Central memory CD8-positive, alpha-beta T cell (primary cell): ENCODE data around the gene TMEM238.

Experiments used
- ATAC-seq: fragments of 150-1000 bp; cut with Tn5 transposase; replicated peaks from 2 replicates; pipeline ENCODE4 v1.10.0; 2022; ENCODE audit warnings: mild to moderate bottlenecking, moderate FRiP score, moderate number of reproducible peaks; ENCODE audit not compliant: poor library complexity, severe bottlenecking; ENCODE audit errors: extremely low read depth
- DNase-seq, 2 donors: peaks; one replicate each; pipeline ENCODE4 v3.0.0; 2021; ENCODE audit warnings: low spot score in 2 of 2
- H3K27ac Mint-ChIP-seq: one replicate; pipeline ENCODE4 v1.8.0; 2022; ENCODE audit warnings: low read depth, mild to moderate bottlenecking, moderate library complexity, mixed read lengths
- H3K27me3 Mint-ChIP-seq: one replicate; pipeline ENCODE4 v1.8.0; 2022; ENCODE audit warnings: mixed read lengths
- H3K36me3 Mint-ChIP-seq: one replicate; pipeline ENCODE4 v1.8.0; 2022; ENCODE audit warnings: mild to moderate bottlenecking, moderate library complexity, mixed read lengths; ENCODE audit not compliant: insufficient read depth
- H3K4me1 Mint-ChIP-seq: one replicate; pipeline ENCODE4 v1.8.0; 2022; ENCODE audit warnings: mixed read lengths
- H3K4me3 Mint-ChIP-seq: one replicate; pipeline ENCODE4 v1.8.0; 2022; ENCODE audit warnings: mild to moderate bottlenecking, moderate library complexity, mixed read lengths
- H3K9me3 Mint-ChIP-seq: one replicate; pipeline ENCODE4 v1.8.0; 2022; ENCODE audit warnings: mixed read lengths

TMEM238 gene

GRCh38 chr19:55355213-55355821 is 28.8 kb downstream of the TMEM238 start:
- no peaks in the 10 kb centered on the region for H3K9me3 Mint-ChIP-seq
- ATAC-seq (no peak), DNase-seq (no peak)
- no peak overlapping the region for H3K4me3 Mint-ChIP-seq
- peaks cover 70% of the 10 kb centered on the region for H3K27me3 Mint-ChIP-seq
- H3K27ac Mint-ChIP-seq, result no peak overlapping the region
- H3K36me3 Mint-ChIP-seq, result peaks cover 3% of the 10 kb centered on the region
- H3K4me1 Mint-ChIP-seq, result peaks cover 26% of the 10 kb centered on the region

- DNase-seq, result no peak
- no peak for ATAC-seq
Observed at GRCh38 chr19:55354698-55355212, 29.3 kb downstream of the TMEM238 start, which contains the start of gene COX6B2. Gene COX6B2 (minus strand): TSS chr19:55354719. CDS start chr19:55354521, 198 bp downstream.

GRCh38 chr19:55353803-55354697 is 30.0 kb downstream of the TMEM238 start:
- Mint-ChIP-seq H3K36me3 (peaks cover 3% of the 10 kb centered on the region), H3K4me3 (peak overlapping the region; percentile 73), H3K9me3 (no peaks in the 10 kb centered on the region), H3K27ac (peak overlapping the region; percentile 25), H3K27me3 (peaks cover 72% of the 10 kb centered on the region), H3K4me1 (peaks cover 26% of the 10 kb centered on the region)
- ATAC-seq (peak; percentile 47), DNase-seq (peak in 1 of 2 donors; percentile 59)

More at GRCh38 chr19:55354698-55355212, 29.3 kb downstream of the TMEM238 start, which contains the start of gene COX6B2:
- no peaks in the 10 kb centered on the region for H3K9me3 Mint-ChIP-seq
- peak within 1 kb of the TSS; percentile 73 for H3K4me3 Mint-ChIP-seq
- H3K36me3 Mint-ChIP-seq, result peaks cover 3% of the 10 kb centered on the region
- H3K27ac Mint-ChIP-seq, result peak within 1 kb of the TSS; percentile 25
- peaks cover 26% of the 10 kb centered on the region for H3K4me1 Mint-ChIP-seq
- peaks cover 72% of the 10 kb centered on the region for H3K27me3 Mint-ChIP-seq

- H3K27me3 Mint-ChIP-seq, result peaks cover 71% of the 10 kb centered on the region
- peaks cover 26% of the 10 kb centered on the region for H3K4me1 Mint-ChIP-seq
- ATAC-seq (no peak), DNase-seq (no peak)
- H3K9me3 Mint-ChIP-seq, result no peaks in the 10 kb centered on the region
- H3K4me3 Mint-ChIP-seq, result peak overlapping the region; percentile 73
- H3K27ac Mint-ChIP-seq, result peak overlapping the region; percentile 25
- peaks cover 3% of the 10 kb centered on the region for H3K36me3 Mint-ChIP-seq
Observed at GRCh38 chr19:55353356-55353802, 30.7 kb downstream of the TMEM238 start.

DNA sequence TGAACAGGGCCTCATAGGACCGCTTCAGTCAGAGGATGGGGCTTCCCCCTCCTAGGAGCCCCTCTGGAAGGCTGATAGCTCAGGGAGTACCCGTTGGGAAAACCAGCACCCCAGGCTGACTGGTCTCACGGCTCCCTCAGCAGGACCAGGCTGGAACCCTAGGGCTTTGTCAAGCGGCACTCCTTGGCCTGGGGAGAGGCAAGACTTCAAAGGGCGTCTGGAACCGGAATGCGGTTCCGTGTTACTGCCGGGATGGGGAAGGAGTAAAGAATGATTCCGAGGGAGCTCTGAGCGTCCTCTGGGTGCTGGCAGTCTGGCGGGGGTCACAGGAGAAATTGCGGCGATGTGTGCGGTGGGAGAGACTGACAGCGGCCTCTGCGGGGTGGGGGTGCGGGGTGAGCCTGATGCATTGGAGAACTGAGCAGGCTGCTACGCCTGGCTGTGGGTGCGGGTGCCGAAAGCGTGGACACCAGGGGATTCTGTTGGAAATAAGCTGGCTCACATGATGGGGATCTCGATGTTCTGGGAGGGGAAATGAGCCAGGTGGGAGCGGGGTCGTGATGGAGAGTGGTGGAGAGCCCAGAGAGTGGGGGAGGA is 31.4 kb downstream of the TMEM238 start:
- Mint-ChIP-seq H3K4me1 (peaks cover 26% of the 10 kb centered on the region), H3K27me3 (peaks cover 64% of the 10 kb centered on the region), H3K4me3 (peak overlapping the region; percentile 73), H3K27ac (peak overlapping the region; percentile 25), H3K9me3 (no peaks in the 10 kb centered on the region), H3K36me3 (peaks cover 3% of the 10 kb centered on the region)
- ATAC-seq (no peak), DNase-seq (no peak)

DNA sequence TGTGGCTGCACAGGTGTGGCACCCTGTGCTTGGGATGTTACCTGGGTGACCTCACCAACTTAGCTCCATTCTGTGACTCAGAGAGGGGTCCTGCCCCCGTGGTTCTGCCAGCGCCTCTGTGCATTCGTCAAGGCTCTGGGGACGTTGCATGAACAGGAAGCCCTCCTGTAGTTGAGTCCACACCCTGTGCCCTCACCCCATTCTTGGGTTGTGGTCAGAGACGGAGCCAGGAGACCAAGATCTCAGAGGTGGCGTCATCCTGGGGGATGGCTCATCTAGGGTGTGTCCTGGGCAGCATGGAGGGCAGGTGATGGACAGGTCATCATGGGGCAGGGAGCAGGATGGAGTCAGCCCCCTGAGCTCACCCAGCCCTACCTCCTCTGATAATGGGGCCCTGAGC is 32.1 kb downstream of the TMEM238 start:
- Mint-ChIP-seq H3K27ac (no peak overlapping the region), H3K4me1 (peaks cover 26% of the 10 kb centered on the region), H3K9me3 (no peaks in the 10 kb centered on the region), H3K36me3 (peaks cover 3% of the 10 kb centered on the region), H3K4me3 (peak overlapping the region; percentile 36), H3K27me3 (peaks cover 58% of the 10 kb centered on the region)
- DNase-seq (no peak), ATAC-seq (no peak)

DNA sequence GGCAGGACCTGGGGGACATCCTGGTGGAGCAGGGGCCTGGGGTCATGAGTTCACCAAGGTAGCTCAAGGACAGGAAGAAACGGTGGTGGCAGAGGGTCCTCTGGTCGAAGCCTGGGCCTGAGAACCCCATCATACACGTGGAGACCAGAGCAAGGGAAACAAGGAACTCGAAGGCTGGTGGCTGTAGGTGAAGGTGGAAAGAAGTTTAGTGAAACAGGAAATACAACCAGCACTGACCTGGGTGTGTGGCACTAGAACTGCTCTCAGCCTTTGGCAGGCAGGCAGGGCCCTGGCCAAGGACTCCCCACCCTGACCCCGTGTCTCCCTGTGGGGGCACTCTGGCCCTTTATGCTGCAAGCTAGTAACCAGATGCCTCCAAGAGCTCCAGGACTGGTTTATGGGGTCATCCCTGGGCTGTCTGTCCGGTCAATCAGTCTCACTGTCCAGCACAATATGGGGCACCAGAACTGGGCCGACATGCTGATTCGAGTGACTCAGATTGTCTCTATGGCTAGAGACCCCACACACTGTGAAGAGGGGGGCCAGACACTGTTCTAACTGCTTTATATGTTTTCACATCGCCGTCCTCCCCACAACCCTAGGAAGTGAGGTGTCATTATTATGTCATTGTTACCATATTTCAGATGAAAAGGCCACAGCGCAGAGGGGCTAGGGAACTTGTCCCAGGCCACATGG is 33.3 kb downstream of the TMEM238 start:
- no peaks in the 10 kb centered on the region for H3K9me3 Mint-ChIP-seq
- H3K27ac Mint-ChIP-seq, result no peak overlapping the region
- H3K27me3 Mint-ChIP-seq, result peaks cover 48% of the 10 kb centered on the region
- DNase-seq, result no peak
- H3K4me1 Mint-ChIP-seq, result peaks cover 26% of the 10 kb centered on the region
- no peak for ATAC-seq
- H3K4me3 Mint-ChIP-seq, result no peak overlapping the region
- peaks cover 1% of the 10 kb centered on the region for H3K36me3 Mint-ChIP-seq

GRCh38 chr19:55348317-55349034 is 35.6 kb downstream of the TMEM238 start:
- Mint-ChIP-seq H3K4me1 (peaks cover 30% of the 10 kb centered on the region), H3K27me3 (peaks cover 34% of the 10 kb centered on the region), H3K9me3 (no peaks in the 10 kb centered on the region), H3K36me3 (peaks cover 5% of the 10 kb centered on the region), H3K27ac (peak overlapping the region; percentile 82), H3K4me3 (no peak overlapping the region)
- no peak for DNase-seq
- no peak for ATAC-seq

- no peak for DNase-seq
- no peaks in the 10 kb centered on the region for H3K9me3 Mint-ChIP-seq
- no peak for ATAC-seq
- peaks cover 5% of the 10 kb centered on the region for H3K36me3 Mint-ChIP-seq
- H3K4me3 Mint-ChIP-seq, result no peak overlapping the region
- peaks cover 20% of the 10 kb centered on the region for H3K4me1 Mint-ChIP-seq
- H3K27ac Mint-ChIP-seq, result peak overlapping the region; percentile 82
- H3K27me3 Mint-ChIP-seq, result peaks cover 25% of the 10 kb centered on the region
Observed at GRCh38 chr19:55347442-55348009, 36.6 kb downstream of the TMEM238 start.

GRCh38 chr19:55346725-55347441 is 37.2 kb downstream of the TMEM238 start:
- no peaks in the 10 kb centered on the region for H3K9me3 Mint-ChIP-seq
- H3K36me3 Mint-ChIP-seq, result peaks cover 5% of the 10 kb centered on the region
- no peak for DNase-seq
- H3K27me3 Mint-ChIP-seq, result peaks cover 18% of the 10 kb centered on the region
- peaks cover 14% of the 10 kb centered on the region for H3K4me1 Mint-ChIP-seq
- ATAC-seq, result no peak
- no peak overlapping the region for H3K27ac Mint-ChIP-seq
- no peak overlapping the region for H3K4me3 Mint-ChIP-seq
